NCI-H510A treated with DMSO at 0.1 percent for 48 hours (cell line): ENCODE data around the gene MAGI2.
"Not testable (repeated sequence)": the region's sequence is repeated elsewhere in the genome, so short reads cannot be mapped to it uniquely, and the experiment has no call there.

ENCODE experiments used
- DNase-seq: peaks from one replicate; lab custom pipeline; 2025; lab: John Stamatoyannopoulos, UW

Gene MAGI2

GRCh38 chr7:79157281-79157680 lies 296.2 kb downstream of the MAGI2 start:
- no peak for DNase-seq

GRCh38 chr7:79149831-79150230 lies 303.6 kb downstream of the MAGI2 start:
- no peak for DNase-seq

- no peak for DNase-seq
These were observed 310.8 kb downstream of the MAGI2 start for GRCh38 chr7:79142706-79143105.

GRCh38 chr7:79141252-79141651 lies 312.2 kb downstream of the MAGI2 start:
- no peak for DNase-seq

GRCh38 chr7:79137942-79138341 lies 315.5 kb downstream of the MAGI2 start:
- DNase-seq = no peak

- DNase-seq = no peak
These were observed 320.5 kb downstream of the MAGI2 start for GRCh38 chr7:79132844-79133451.

GRCh38 chr7:79130715-79131114 lies 322.8 kb downstream of the MAGI2 start:
- no peak for DNase-seq

- no peak for DNase-seq
These were observed 329.1 kb downstream of the MAGI2 start for GRCh38 chr7:79124331-79124730.

GRCh38 chr7:79118143-79118542 lies 335.3 kb downstream of the MAGI2 start:
- no peak for DNase-seq

- DNase-seq = no peak
These were observed 357.1 kb downstream of the MAGI2 start for GRCh38 chr7:79096361-79096805.

GRCh38 chr7:79093421-79093820 lies 360.0 kb downstream of the MAGI2 start:
- no peak for DNase-seq

- no peak for DNase-seq
These were observed 361.8 kb downstream of the MAGI2 start for GRCh38 chr7:79091661-79092060.

- DNase-seq = no peak
These were observed 362.5 kb downstream of the MAGI2 start for GRCh38 chr7:79091011-79091410.

GRCh38 chr7:79090543-79090942 lies 362.9 kb downstream of the MAGI2 start:
- DNase-seq = no peak

- no peak for DNase-seq
These were observed 369.0 kb downstream of the MAGI2 start for GRCh38 chr7:79084423-79084822.

GRCh38 chr7:79079919-79080554 lies 373.4 kb downstream of the MAGI2 start:
- no peak for DNase-seq

- DNase-seq = no peak
These were observed 375.2 kb downstream of the MAGI2 start for GRCh38 chr7:79078273-79078672.

- not testable (repeated sequence) for DNase-seq
These were observed 382.3 kb downstream of the MAGI2 start for GRCh38 chr7:79071187-79071586.

GRCh38 chr7:79064187-79064823 lies 389.2 kb downstream of the MAGI2 start:
- no peak for DNase-seq

GRCh38 chr7:79063019-79063698 lies 390.3 kb downstream of the MAGI2 start:
- DNase-seq = no peak

GRCh38 chr7:79060498-79060897 lies 393.0 kb downstream of the MAGI2 start:
- no peak for DNase-seq

- no peak for DNase-seq
These were observed 397.6 kb downstream of the MAGI2 start for GRCh38 chr7:79055722-79056415.
